Uterus (tissue), 2 donors: ENCODE data around the gene ATP1A2.

ENCODE experiments used
- CTCF ChIP-seq, 4 experiments: fragments of 200-600 bp in 2 of 4; fragments of 450-650 bp in 2 of 4; sonication (generic) in 2 of 4; IDR thresholded peaks; one replicate each; pipeline ENCODE4 v1.5.1; 2016 to 2019; ENCODE audit warnings: antibody characterized with exemption in 4 of 4, mild to moderate bottlenecking in 2 of 4, moderate library complexity in 1 of 4
- POLR2A ChIP-seq, 2 donors: fragments of 450-650 bp; IDR thresholded peaks; one replicate each; pipeline ENCODE4 v1.6.1; 2016; ENCODE audit warnings: antibody characterized with exemption in 2 of 2, mild to moderate bottlenecking in 1 of 2, moderate library complexity in 1 of 2

DNA sequence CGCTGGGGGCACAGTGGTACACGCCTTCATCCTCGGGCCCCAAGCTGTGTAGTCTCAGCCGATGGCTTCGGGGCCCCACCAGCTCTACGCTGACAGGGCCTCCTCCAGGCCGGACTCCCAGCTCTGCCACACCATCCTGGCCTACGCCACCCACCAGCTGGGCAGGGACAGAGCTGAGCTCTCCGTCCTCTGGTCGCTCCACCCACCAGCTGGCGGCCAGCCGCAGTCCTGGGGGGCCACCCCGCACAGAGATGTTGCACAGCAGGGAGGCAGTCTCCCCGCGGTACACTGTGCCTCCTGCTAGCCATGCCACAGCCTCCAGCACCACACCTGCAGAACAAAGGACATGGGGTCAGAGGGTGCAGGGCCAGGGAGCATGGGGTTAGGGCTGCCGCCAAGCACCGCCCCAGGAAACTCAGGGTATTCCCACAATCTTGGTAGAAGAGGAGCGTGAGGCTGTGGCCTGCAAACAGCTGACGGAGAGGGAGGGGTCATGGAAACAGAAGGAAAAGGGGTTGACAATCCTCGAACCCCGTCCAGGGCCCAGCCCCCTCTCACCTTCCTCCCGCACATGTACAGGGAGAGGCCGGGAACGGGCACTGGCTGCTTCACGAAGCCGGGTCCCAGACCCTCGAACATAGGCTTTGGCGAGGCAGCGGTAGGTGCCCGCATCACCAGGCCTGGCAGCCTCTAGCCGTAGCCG lies 23.0 kb upstream of the ATP1A2 start:
- TF ChIP-seq POLR2A (IDR thresholded peaks at IDR 0.05) (no peak), CTCF (IDR thresholded peaks at IDR 0.05) (no peak)
